Raji (cell line): ENCODE data around the gene TAS2R5.

ENCODE experiments used
- POLR2A ChIP-seq: IDR thresholded peaks from 2 replicates; pipeline ENCODE4 v1.6.1; 2011; ENCODE audit warnings: low read depth, low read length, control low read depth; ENCODE audit not compliant: insufficient read depth

The TAS2R5 gene, protein sequence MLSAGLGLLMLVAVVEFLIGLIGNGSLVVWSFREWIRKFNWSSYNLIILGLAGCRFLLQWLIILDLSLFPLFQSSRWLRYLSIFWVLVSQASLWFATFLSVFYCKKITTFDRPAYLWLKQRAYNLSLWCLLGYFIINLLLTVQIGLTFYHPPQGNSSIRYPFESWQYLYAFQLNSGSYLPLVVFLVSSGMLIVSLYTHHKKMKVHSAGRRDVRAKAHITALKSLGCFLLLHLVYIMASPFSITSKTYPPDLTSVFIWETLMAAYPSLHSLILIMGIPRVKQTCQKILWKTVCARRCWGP

DNA sequence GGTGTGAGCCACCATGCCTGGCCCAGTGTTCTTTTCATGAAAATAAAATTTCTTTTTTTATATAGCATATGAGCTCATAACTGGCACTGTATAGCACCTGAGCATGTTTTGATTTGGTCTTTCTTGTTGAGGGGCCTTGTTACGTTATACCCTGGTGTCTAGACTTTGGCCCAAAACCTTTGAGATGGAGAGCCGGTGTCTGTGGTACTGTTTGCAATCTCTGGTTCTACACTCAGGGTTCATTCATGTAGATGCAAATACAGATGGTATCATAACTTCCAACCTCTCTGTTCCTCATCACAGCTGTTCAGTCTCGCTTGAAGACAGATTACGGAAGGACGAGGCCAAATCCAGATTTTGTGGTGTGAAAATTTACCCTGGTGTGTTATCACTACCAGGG, at the start of gene TAS2R5:
TAS2R5 (plus strand) TSS at position 301 of the 400 bp plus-strand sequence. CDS start 145 bp downstream, outside the sequence.
- no peak for TF ChIP-seq POLR2A

DNA sequence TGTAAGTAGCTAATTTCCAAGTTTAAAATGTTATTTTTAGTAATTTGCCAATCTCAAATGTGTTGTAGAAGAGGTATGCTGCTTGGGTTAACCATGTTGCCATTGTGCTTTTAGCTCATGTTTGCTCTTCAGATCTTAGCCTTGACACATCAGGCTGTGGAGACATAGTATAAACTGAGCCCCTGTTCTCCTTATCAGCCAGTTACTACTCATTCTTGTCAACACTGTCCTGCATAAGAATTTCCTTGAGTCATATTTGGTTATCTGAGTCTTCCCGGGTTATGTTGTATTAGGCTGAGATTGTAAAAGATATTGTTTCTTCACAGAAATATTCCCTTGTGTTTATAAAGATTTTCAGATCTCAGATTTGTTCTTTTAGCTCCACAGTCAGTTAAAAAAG, 47.8 kb upstream of the TAS2R5 start:
- TF ChIP-seq POLR2A, result no peak

DNA sequence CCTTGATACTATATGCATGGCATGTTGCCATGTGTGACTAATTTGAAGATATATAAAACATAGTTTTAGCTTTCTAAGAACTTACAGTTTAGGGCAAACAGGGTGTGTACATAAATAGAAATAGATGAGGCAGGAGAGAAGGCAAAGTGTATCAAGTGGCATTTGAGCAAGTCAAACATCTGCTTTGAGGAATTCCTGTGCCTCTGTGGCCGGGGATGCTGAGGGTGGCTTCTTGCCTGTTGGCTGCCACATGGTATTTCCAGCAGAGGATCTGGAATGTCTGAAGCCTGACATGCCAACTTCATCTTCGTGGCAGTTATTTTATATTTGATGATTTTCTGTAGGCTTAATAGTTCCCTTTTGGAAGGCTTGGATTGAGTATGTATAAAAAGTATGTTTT, 45.9 kb upstream of the TAS2R5 start:
- TF ChIP-seq POLR2A, result no peak

DNA sequence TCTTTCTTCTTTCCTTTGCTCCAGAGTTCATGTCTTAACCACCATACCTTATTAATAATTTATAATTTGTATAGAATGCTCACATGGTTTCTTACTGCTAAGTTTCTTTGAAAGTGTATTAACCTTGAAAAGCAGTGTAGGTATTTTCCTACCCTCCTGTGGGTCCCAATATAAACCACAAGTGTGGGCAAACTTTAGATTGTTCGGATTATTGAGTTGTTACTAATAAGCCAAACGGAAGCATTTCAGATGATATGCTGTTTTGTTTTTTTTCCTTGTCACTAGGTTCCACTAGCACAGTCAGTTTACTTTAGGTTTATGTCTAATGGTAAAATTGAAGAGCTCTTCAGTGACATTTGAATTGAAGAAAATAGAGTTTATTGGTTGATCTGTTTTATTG, 41.6 kb upstream of the TAS2R5 start:
- no peak for TF ChIP-seq POLR2A

DNA sequence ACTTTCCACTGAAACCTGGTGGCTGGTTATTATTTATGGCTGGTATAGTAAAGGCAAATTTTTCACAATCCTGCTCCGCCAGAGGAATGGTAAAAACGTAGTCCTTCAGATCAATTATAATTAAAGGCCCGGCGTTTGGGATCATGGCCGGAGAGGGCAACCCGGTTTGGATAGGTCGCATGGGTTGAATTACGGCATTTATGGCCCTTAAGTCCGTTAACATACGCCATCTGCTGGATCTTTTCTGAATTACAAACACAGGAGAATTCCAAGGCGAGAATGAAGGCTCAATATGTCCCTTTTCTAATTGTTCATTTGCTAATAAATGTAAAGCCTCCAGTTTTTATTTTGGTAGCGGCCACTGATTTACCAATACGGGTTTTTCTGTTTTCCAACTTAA, 37.4 kb upstream of the TAS2R5 start:
- TF ChIP-seq POLR2A, result no peak

DNA sequence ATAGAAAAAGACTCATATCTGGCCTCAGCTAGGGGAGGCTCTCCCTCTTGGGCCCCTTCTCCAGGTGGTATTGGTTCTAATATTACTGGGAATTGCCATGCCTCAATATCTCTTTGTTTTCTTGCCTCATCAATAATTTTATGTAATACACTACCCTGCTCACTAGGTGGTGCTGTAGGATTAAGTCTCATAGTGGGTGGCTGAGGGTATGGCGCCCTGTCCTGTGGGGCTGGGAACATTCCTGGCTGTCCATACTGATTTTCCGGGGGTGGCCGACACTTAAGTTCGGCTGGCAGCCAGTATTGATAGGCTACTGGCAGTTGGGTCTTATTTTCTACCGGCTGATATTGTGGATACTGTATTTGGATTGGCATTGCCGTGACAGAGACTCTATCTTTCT, 35.1 kb upstream of the TAS2R5 start:
- TF ChIP-seq POLR2A, result no peak

DNA sequence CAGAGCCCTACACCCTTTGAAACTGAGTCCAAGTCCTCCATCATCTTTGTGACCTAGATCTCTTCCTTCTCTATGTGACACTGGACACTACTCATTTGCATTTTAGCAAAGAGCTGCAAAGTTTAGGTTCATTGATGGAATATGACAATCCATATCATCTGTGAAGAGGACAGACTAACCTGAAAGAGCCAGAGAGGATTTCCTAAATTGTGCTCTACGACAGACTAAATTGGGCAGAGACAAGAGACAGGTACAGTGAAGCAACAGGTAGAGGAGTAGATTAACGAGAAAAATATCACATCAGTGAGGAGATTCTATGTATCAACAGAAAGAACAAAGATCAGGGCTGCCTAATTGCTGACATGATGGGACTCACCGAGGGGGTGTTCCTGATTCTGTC, 26.2 kb upstream of the TAS2R5 start, which contains the start of gene TAS2R3:
TAS2R3 (plus strand) TSS at position 301 of the 400 bp plus-strand sequence; CDS start at position 363, 62 bp downstream.
- TF ChIP-seq POLR2A, result no peak

DNA sequence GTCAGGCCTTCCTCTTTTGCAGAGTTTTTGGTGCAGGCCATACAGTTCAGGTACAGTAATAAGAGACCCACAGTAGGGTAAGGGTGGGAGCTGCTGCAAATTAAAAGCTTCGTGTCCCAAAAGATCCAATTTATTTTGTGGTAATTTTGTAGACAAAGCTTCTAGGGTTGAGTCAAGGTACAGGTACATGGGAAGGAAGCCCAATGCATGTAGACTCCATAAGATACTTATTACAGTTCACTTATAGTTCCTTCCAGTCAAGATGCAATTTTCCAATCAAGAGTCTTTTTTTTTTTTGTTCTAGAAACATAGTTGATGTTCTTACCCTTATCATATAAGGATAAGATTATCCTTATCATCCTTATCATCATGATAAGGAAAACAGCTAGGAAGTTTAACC, 13.6 kb upstream of the TAS2R5 start, which contains the start of gene TAS2R4:
TAS2R4 (plus strand) TSS at position 301 of the 400 bp plus-strand sequence. CDS start 1,815 bp downstream, outside the sequence.
- TF ChIP-seq POLR2A, result no peak

DNA sequence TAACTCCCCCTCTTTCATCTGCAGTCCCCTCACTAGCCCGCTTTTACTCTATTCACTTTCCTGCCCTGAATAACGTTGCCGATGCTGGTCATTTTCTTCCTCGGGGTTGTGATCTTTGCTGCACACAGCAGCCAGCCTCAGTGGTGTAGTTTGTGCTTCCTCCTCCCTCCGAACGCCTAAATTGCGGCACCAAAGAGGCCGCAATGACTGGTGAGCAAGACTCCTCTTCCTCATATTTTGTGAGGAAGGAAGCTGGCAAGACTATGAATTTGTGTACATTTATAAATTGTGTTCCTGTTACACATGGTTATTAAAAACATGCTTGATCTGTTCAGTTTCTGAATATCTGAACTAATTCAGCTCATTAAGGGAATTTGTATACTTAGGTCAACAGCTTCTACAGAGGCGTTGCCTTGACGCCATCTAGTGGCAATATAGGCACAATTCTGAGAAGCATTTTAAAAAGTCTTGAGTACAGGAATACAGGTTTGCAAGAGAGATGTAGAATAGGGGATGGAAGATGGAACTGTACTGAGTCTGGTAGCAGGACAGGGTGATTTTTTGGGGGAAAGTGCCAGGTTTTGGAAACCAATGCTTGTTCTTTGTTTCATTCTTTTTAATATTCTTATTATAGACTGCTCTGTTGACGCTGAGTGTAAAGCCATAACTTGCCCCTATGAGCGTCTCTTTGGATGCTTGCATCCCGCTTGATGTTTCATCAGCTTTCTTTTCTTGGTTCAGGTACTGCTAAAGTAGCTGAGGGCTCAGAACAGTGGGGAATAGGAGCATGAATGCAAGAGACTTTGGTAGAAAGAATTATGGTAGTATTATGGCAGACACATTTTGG, 4.1 kb upstream of the TAS2R5 start:
- no peak for TF ChIP-seq POLR2A

DNA sequence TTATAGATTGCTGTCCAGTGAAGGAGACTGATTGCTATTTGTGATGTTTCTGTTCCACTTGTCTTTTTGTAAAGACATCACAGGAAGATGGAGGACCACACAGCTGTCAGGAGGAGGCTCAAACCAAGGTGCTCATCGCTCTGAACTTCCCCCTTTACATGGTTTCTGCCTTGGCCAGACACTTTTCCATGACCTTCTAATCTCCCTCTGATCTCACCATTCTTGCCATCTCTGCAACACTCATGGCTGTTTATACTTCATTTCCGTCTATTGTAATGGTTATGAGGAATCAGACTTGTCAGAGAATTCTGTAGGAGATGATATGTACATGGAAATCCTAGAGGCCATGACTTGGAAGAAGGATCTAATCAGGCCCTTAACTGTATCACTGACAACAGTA, 1.7 kb upstream of the TAS2R5 start:
- no peak for TF ChIP-seq POLR2A

DNA sequence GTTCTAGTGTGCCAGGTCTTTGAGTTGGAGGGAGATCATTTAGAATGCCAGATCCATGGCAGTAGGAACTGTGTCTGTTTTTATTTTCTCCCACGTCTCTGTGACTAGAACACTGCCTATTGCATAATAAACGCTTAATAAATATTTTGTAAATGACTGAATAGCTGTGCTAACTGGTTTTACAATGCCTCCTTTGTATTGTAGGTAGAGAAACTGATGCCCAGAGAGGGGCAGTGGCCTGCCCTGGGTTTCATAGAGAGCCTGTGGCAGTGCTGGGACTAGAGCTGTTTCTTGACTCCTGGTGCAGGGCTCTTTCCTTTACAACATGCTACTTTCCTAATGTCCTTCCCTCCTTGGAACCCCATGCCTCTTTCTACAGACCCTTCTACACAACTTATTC, 2.5 kb downstream of the TAS2R5 start:
- no peak for TF ChIP-seq POLR2A

DNA sequence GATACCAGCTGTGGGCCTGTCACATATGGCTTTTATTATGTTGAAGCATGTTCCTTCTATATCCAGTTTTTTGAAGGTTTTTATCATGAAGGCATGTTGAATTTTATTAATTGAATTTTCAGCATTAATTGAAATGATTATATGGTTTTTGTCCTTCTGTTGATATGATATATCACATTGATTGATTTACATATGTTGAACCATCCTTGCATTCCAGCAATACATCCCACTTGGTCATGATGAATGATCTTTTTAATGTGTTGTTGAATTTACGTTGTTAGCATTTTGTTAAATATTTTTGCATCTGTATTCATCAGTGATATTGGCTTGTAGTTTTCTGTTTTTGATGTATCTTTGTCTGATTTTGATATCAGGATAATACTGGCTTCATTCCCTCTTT, 30.1 kb downstream of the TAS2R5 start:
- no peak for TF ChIP-seq POLR2A

DNA sequence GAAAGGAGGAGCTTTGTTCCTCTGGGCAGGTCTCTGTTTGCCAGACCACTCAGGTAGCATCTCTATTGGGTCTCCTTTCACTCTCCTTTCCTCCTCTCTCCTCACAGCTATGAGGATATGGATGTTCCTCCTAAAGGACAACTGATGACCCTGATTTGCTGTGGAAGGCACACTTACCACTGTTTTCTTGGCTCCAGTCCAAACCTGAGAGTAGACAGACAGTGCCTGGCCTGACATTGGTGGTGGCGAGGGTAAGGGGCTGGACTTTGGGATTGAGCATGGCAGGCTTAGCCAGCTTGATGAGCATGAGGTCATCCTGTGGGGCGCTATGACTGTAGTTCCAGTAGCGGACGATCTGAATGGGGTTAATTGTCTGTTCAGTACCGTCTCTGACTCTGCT, 47.7 kb downstream of the TAS2R5 start:
- no peak for TF ChIP-seq POLR2A

DNA sequence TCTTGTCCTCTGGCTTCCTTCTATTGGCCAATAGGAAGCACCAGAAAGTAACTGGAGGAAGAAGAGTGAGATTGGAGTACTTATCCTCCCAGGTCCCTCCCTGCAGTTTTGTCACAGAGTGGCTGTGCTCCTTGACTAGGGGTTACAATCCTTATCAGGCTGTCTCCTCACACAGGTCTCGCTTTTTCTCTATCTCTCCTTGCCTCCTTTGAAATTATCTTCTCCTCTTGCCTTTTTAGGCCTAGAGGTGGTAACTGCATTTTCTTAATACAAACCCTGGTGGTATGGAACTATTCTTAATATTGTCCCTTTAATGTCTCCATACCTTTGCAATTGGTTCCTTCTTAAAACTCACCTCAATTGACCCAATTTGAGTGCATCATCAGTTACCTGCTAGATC, 48.6 kb downstream of the TAS2R5 start:
- TF ChIP-seq POLR2A, result no peak

DNA sequence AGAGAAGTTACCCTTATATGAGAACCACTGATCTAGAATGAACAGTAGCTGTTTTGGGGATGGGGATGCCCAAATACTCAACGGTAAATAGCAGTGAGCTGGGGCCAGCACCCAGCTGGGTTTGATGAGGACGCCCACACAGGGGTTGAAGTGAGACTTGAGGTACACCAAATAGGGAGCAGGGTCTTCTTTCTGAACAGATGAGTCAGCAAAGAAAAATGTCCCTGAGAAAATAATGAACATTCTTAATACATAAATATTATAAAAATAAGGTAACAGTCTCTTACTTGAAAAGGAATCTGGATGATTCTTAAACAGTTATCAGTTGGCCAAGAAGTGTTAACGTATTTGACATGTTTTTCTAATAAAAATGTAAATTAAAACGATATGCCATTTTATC, 49.2 kb downstream of the TAS2R5 start:
- no peak for TF ChIP-seq POLR2A

DNA sequence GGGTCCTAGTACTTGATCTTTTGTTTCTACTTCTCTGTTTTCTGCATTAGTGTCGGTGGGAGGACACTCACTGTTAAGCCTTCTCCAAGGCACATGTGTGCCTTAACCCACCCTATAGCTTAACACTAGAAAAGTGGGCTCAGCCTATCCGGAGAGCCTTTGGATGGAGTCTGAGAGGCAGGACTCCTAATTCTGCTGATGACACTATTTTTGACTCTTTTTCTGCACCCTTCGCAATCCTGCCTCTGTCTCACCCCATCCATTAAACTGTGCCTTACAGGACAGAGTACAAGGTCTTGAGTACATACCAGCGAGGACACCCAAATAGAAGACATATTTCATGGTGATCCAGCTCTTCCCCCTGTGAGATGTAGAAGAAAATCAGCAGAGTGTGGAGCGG, 50.7 kb downstream of the TAS2R5 start:
- TF ChIP-seq POLR2A, result no peak
